Left colon (tissue), 2 donors: ENCODE data around the gene MOK. TPM values are rescaled to one million over a fixed set of nuclear protein-coding genes. Genes with fewer than 3 reads are reported as not detected.
"Not testable (repeated sequence)": the region's sequence is repeated elsewhere in the genome, so short reads cannot be mapped to it uniquely, and the experiment has no call there.

Experiments
- ATAC-seq: fragments of 200-7000 bp; cut with Tn5 transposase; one replicate; pipeline ENCODE4 v1.9.1; 2020; ENCODE audit warnings: mild to moderate bottlenecking, moderate library complexity
- DNase-seq, 2 donors: peaks; one replicate each; pipeline ENCODE4 v3.0.0-alpha.2; 2020
- intact Hi-C, 2 donors: fragments of 100-400 bp; cut with DNase I in 1 of 2; cut with micrococcal nuclease in 1 of 2; formaldehyde crosslinking; loops; one replicate each; pipeline versions ENCODE4 v1.11.2 to v1.14.0; 2022; cut with DNase I, micrococcal nuclease
- total RNA-seq, 2 donors: library from RNA; stranded (reverse); fragmentation: NEBNext Ultra II Directional; extraction: Animal tissue kit (Norgen Biotek cat#: 25700); gene quantifications; one replicate each; pipeline ENCODE4 v1.2.1, GENCODE V29; 2021
- donor health status: DM: no; HTN: no; CAD: no.
- donor health status: DM: yes; HTN: yes; CAD: no.

MOK gene
- total RNA-seq, 2 donors from 2014 or later: 4.7 to 5.9 TPM

DNA sequence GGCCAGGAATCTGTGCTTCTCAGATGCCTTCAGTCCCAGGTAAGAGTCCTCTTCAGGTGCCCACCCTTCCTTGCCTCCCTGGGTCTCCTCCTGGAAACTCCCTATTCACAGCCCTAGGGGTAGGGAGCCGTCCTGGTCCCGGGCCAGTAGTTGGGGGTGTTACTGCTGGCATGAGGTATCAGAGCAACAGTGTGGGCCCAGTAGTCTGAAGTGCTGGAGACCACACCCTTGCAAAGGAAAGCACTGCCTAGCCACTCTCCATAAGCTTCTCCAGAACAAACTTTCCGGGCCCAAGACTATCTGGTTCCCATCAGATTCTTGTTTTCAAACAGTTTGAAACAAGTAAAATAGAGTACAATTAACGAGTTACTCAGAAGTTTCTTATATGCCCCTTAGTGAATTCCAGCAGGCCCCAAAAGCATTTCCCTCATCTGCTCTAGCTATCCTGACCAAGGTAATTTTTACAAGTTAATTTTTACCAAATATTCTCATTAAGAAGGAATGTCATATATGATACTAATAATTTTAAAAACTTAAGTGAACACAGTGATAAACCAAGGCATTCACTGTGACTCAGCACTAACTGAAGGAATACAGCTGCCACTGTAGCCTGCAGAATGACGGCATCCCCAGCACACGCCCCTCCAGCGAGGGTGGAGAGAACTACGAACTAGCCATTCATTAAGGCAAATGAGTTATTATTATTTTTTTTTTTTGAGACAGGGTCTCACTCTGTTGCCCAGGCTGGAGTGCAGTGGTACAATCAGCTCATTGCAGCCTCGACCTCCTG lies 49.4 kb downstream of the MOK start:
- DNase-seq: no peak
- ATAC-seq: no peak

DNA sequence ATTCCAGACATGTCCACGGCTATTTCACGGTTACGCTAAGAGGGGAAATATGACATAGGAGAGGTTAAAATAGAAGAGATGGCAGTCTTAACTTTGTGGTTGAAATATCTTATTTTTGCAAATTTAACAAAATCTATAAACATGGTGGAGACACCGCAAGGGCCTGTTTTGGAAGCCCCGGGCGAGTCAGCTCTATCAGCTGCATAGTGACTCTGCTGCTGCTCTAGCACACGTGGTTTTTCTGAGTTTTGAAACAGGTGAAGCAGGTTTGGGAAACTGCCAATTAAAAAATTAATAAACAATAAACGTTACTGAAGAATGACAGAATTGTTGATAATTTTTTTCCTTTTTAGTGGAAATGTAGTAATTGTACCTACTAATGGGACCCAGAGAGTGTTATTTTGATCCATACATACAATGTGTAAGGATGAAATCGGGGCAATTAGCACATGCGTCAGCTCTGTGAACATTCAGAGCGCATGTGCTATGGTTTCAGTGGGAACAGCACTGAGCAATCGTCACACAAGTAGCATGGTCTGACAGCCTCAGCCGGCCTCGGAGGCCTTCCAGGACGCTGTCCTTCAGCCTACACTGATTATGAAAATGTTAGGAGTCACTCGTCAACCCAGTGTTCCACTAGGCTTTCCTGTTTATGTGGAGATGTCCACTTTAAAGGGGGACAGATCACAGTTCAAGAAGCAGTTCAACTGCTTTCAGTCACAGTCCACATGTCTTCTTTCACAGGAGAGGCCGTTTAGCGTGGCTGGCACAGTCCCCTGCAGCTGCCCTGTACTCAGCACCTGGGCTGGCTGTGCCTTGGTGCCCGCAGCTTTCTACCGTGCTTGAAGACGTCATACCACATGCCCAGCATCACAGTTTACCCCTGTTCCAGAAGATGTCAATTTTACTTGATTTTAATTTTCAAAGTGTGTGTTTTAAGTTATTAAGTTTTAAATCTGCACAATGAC lies 51.8 kb downstream of the MOK start:
- ATAC-seq (no peak), DNase-seq (no peak)

More for the DNA sequence above, 49.4 kb downstream of the MOK start:
- intact Hi-C loops: no loop called here

DNA sequence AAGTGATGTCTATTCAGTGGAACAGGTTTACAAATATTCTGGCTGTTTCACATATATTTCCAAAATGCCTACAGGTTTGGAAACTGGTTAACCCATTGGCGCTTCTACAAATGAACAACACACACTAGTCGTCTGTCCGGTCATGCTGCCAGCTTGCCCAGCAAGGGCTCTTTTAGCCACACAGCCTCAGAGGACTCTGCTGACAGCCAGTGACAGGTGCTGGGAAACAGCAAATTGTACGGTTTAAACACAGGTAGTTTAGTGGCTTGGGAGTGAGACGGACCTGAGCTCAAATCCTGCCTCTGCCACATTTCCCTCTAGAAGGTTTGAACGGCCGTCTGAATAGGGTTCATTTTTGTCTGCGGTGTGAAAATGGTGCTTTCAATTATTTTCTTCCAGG lies 53.8 kb downstream of the MOK start:
- DNase-seq (no peak), ATAC-seq (no peak)
- intact Hi-C loops: no loop called here

More for the DNA sequence above, 51.8 kb downstream of the MOK start:
- intact Hi-C loops: no loop called here

DNA sequence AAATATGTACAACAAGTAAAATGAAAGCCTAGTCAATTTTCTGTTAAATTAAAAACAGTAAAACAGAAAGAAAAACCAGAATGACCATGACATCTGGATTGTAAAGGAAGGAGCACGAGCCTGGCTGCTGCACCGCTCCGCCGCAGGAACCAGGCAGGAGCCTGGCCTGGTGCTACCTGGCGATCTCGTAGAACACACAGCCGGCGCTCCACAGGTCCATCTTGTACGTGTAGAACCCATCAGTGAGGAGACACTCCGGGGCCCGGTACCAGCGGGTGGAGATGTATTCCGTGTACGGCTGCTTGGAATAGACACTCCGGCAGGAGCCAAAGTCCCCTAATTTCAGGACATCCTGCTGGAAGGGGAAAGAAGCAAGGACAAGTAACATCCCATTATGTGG lies 54.3 kb downstream of the MOK start:
- intact Hi-C loops: no loop called here
- ATAC-seq (no peak), DNase-seq (no peak)

DNA sequence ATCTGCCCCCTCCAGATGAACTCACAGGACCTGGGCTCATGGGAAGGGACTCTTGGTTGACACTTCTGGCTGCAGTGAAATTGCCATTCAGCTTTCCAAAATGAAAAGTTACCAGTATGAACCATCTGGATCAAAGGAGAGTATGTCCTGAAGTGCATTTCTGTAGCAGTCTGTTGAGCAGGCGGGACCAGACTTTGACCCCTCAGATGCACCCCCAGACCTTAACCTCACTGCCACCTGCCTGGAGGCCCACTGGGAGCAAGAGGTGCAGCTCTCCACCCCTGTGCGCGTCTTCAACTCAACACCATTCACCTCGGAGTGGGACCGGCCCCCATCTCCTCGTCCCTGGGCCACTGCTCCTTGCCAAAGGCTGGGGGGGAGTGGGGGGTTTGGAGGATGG lies 55.0 kb downstream of the MOK start:
- no peak for ATAC-seq
- no peak for DNase-seq
- intact Hi-C loops: no loop called here

DNA sequence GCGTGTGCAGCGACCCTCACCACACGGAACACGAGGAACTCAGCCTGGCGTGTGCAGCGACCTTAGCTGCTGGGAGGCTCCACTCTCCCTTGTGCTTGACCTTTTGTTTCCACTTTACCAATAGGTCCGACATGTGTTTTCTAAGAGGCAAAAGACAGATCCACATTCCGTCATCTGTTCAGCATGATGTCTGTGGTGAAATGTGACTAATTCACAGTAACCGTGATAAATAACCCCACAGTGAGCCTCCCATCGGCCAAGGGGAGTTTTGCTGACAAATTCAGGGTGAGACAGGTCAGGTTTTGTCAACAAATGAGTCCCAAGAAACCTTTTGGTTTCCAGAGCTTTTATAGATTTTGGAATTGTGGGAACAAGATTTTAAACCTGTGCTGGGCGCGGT lies 55.9 kb downstream of the MOK start:
- DNase-seq (no peak), ATAC-seq (no peak)
- intact Hi-C loops: no loop called here

DNA sequence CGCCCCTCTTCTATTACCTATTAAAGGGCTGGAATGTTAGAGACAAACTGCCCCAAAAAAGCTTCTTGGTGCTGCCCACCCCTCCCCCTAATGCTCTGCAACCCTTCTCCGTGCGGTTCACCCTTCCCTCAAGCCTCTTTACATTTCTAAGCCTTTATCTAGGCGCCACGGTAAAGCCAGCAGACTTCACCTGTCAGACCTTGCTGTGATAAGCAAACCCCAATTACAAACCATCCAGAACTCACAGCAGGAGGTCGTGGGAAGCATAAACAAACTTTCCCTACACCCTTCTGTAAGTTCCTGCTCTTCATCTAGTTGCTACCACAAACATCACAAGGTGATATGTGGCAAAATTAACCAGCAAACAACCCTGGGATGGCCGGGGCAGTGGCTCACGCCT lies 56.8 kb downstream of the MOK start:
- intact Hi-C loops: no loop called here
- DNase-seq (no peak), ATAC-seq (no peak)

DNA sequence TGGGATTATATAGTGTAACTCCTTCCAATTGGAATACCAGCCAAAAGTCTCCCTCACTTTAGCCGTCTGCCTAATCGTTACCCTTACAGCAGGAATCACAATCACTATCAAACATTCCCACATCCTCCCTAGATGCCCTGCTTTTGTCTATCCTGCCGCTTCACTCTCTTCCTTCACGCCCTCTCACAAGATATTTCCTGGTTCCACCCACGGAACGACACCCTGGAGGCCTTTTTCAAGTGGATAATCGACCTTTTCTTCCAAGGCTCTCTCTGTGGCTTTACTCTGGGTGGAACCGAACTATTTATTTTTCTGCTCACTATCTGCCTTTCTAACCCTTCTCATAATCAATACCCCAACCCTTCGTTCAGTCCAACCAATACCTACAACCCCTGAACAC lies 58.9 kb downstream of the MOK start:
- ATAC-seq: no peak

DNA sequence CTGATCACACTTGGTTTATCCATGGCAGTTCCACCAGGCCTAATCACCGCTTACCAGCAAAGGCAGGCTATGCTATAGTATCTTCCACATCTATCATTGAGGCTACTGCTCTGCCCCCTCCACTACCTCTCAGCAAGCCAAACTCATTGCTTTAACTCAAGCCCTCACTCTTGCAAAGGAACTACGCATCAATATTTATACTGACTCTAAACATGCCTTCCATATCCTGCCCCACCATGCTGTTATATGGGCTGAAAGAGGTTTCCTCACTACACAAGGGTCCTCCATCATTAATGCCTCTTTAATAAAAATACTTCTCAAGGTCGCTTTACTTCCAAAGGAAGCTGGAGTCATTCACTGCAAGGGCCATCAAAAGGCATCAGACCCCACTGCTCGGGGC lies 61.2 kb downstream of the MOK start:
- ATAC-seq, intact Hi-C loops, DNase-seq: not testable (repeated sequence)

More for the DNA sequence above, 58.9 kb downstream of the MOK start:
- intact Hi-C loops: no loop called here
- no peak for DNase-seq

DNA sequence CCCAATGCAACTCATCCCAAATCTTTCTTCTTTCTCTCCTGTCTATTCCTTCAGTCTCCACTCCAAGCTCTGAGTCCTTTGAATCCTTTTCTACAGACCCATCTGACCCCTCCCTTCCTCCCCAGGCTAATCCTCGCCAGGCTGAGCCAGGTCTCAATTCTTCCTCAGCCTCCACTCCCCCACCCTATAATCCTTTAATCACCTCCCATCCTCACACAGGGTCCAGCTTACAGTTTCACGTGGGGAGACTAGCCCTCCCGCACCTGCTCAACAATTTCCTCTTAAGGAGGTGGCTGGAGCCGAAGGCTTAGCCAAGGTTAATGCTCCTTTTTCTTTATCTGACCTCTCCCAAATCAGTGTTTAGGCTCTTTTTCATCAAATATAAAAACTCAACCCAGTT lies 63.8 kb downstream of the MOK start:
- intact Hi-C loops: no loop called here
- no peak for DNase-seq
- no peak for ATAC-seq

DNA sequence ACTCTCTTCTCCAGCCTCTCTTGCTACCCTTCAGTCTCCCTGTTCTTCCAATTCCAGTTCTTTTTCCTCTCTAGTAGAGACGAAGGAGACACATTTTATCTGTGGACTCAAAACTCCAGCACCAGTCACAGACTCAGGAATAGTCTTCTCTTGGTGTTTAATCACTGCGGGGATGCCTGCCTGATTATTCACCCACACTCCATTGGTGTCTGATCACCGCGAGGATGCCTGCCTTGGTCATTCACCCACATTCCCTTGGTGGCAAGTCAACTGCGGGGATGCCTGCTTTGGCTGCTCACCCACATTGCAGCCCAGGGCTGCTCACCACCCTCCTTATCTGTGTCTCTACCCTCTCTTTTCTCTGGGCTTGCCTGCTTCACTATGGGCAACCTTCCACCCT lies 64.5 kb downstream of the MOK start:
- ATAC-seq, DNase-seq, intact Hi-C loops: not testable (repeated sequence)

DNA sequence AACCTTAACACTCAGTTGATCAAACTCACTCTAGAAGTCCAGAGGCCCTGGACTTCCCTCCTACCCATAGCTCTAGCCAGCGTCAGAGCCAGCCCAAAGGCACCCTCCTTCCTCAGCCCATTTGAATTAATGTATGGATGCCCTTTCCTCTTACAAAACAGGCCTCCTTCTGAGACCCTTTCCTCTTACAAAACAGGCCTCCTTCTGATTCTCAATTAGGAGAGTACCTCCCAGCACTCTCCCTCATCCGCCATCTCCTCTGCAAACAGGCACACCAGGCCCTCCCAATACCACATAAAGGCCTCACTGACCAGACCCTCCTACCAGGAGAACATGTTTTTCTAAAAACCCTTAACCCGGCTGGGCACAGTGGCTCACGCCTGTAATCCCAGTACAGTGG lies 65.7 kb downstream of the MOK start:
- no peak for ATAC-seq
- intact Hi-C loops: loop anchor here in 1 of 2 donors (5.0 kb wide), 1 partner anchor 73 kb away; no protein-coding TSS in a partner anchor

DNA sequence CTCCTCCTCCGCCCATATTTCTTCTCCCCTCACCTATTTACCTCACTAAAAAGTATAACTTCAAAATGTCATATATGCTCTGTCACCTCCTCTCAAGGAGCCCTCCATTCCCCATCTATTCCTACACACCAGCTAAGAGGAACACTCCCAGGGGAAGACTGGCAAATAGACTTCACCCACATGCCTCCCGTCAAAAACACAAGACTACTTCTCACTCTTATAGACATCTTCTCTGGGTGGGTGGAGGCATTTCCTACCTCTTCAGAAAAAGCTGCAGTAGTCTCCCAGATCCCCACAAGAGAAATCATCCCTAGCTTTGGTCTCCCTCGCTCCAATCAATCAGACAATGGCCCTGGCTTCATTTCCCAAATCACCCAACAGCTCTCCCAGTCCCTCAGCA lies 66.2 kb downstream of the MOK start:
- ATAC-seq: no peak
- intact Hi-C loops: loop anchor here in 1 of 2 donors (5.0 kb wide), 1 partner anchor 74 kb away; no protein-coding TSS in a partner anchor
- no peak for DNase-seq

More for the DNA sequence above, 65.7 kb downstream of the MOK start:
- DNase-seq: no peak

DNA sequence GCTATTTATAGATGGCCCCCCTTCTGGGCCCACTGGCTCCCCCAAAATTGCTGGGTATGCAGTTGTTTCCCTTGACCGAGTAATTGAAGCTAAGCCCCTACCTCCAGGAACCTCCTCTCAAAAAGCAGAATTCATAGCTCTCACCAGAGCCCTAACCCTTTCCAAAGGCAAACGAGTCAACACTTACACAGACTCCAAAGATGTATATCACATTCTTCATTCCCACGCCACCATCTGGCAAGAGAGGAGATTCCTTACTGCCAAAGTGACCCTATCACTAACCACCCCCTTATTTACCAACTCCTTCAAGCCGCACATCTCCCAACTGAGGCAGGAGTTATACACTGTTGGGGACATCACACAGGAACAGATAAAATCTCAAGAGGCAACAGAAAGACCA lies 66.8 kb downstream of the MOK start:
- DNase-seq: no peak
- intact Hi-C loops: loop anchor here in 1 of 2 donors (5.0 kb wide), 1 partner anchor 74 kb away; no protein-coding TSS in a partner anchor
- ATAC-seq: no peak

DNA sequence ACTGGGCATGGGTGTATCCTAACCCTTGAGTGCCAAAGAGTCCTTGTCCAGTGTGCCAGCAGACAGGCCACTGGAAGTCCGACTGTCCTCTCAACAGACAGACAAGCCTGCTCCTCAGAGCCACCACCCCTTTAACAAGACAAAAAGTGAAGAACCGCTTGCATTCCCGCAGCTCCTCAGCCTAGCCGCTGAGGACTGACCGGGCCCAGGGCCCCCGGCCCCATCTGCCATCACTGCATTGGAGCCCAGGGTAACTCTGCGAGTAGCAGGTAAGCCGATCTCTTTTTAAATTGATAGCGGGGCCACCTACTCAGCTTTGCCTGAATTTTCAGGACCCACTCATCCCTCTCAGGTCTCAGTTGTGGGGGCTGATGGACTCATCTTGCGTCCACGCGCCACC lies 68.9 kb downstream of the MOK start:
- intact Hi-C loops: loop anchor here in 1 of 2 donors (5.0 kb wide), 1 partner anchor 76 kb away; no protein-coding TSS in a partner anchor

DNA sequence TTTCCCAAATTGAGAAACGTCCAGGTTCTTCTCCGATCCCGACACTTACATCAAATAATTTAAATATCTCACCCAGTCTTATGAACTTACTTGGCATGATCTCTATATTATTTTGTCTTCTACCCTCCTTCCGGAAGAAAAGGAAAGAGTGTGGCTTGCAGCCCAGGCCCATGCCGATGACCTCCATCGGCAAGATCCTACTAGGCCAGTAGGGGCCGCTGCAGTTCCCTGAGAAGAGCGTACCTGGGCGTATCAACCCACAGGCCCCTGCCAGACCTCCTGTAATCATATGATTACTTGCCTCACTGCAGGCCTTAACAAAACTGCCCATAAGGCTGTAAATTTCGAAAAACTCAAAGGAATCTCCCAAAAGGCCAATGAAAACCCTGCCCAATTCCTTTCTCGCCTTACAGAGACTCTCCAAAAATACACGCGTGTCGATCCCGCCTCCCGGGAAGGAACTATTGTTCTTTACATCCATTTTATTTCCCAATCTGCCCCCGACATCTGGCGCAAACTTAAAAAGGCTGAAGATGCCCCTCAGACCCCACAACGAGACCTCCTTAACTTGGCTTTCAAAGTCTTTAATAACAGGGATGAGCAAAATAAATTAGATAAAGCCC lies 69.6 kb downstream of the MOK start:
- intact Hi-C loops: loop anchor here in 1 of 2 donors (5.0 kb wide), 1 partner anchor 77 kb away; no protein-coding TSS in a partner anchor
- DNase-seq (peak; percentile 69 to 91), ATAC-seq (peak; percentile 99)

More for the DNA sequence above, 68.9 kb downstream of the MOK start:
- DNase-seq: no peak
- no peak for ATAC-seq

DNA sequence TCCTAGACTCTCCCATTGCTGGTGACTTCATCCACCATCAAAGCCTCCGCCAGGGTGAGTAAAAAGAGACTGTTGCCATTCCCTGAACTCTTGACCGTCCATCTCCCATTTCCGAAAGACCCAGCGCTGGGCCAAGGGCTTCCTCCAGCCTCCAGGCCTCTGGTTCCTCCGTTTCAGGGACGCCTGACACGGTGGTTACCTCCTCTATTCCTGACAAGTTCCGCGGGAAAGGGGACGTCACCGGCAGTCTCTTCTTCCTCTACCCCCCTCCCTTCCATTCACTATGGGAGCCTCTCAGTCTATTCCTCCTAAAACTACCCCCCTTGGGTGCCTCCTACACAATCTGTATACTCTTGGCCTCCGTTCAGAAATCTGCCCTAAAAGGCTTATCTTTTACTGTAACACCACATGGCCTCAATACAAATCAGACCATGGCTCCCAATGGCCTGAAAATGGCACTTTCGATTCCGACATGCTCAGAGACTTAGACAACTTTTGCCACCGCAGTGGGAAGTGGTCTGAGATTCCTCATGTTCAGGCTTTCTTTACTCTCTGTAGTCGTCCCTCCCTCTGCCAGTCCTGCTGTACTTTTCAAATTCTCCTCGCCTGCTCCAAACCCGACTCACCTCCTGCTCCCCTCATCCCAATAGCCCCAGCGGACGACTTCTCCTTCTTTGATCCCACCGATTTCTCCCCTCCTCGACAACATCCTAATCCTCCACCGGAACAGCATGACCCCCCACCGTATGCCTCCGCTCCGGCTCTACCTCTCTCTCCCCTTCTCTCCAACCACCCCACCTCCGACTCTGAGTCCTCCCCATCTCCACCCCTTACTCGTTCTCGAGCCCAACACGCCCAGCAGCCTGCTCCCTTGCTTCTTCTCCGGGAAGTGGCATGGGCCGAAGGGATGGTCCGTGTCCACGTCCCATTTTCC lies 70.4 kb downstream of the MOK start:
- intact Hi-C loops: loop anchor here in 1 of 2 donors (5.0 kb wide), 1 partner anchor 78 kb away; no protein-coding TSS in a partner anchor
- ATAC-seq: peak; percentile 4
- no peak for DNase-seq

DNA sequence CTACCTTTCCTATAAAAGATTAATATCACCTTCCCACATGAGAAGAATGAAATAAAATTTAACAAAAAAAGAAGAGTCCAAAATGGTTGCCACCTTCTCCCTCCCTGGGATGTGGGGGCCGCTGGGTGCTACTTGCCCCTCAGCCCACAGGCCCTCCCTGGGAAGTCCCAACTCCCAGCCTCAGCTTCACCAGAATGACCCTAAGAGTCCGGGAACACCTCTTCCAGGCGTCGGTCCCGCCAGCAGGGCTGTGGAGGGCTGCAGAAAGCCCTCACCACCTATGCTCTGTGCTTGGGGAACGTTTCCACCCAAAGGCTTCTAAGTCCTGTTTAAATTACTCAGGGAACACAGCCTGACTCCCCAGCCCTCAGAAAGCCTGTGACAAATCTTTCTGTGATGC lies 71.9 kb downstream of the MOK start:
- intact Hi-C loops: no loop called here
- DNase-seq (no peak), ATAC-seq (no peak)
